Heart right ventricle (tissue), 16 donors: Measurements from ENCODE around the gene MAST2. TPM values are rescaled to one million over a fixed set of nuclear protein-coding genes. Genes with fewer than 3 reads are reported as not detected.
"Not testable (repeated sequence)": the region's sequence is repeated elsewhere in the genome, so short reads cannot be mapped to it uniquely, and the experiment has no call there.

Experiments
- ATAC-seq, 8 donors: fragments of 200-7000 bp; cut with Tn5 transposase; one replicate each; pipeline ENCODE4 v1.9.1; 2020; ENCODE audit warnings: mild to moderate bottlenecking in 8 of 8, moderate library complexity in 8 of 8, moderate number of reproducible peaks in 1 of 8
- DNase-seq, 2 donors: peaks; one replicate each; pipeline ENCODE4 v3.0.0-alpha.2; 2020
- H3K27ac ChIP-seq, 10 donors: fragments of 200-600 bp; sonication (generic) in 2 of 10; one replicate each; pipeline versions ENCODE4 v1.5.0 to v1.8.0; 2020 to 2022; ENCODE audit warnings: mild to moderate bottlenecking in 3 of 10
- H3K27me3 ChIP-seq, 7 donors: fragments of 200-600 bp; one replicate each; pipeline ENCODE4 v1.8.0; 2021 to 2022; ENCODE audit warnings: mild to moderate bottlenecking in 2 of 7
- H3K36me3 ChIP-seq, 9 donors: fragments of 200-600 bp; sonication (generic) in 1 of 9; one replicate each; pipeline versions ENCODE4 v1.5.0 to v1.8.0; 2020 to 2022; ENCODE audit warnings: mild to moderate bottlenecking in 2 of 9
- H3K4me1 ChIP-seq, 9 donors: fragments of 200-600 bp; sonication (generic) in 1 of 9; one replicate each; pipeline versions ENCODE4 v1.5.0 to v1.8.0; 2020 to 2022; ENCODE audit warnings: mild to moderate bottlenecking in 4 of 9
- H3K4me3 ChIP-seq, 10 donors: fragments of 200-600 bp; sonication (generic) in 2 of 10; one replicate each; pipeline versions ENCODE4 v1.5.0 to v1.8.0; 2020 to 2022; ENCODE audit warnings: mild to moderate bottlenecking in 7 of 10, moderate library complexity in 2 of 10
- H3K9me3 ChIP-seq, 11 donors: fragments of 200-600 bp in 10 of 11; sonication (generic) in 2 of 11; one replicate each; pipeline versions ENCODE4 v1.5.0 to v1.8.0; 2013 to 2022; ENCODE audit warnings: mild to moderate bottlenecking in 2 of 11, control low read depth in 1 of 11, moderate library complexity in 1 of 11
- WGBS, 2 donors: extraction: QIAGEN DNeasy Blood & Tissue Kit; methylation state at CpG; one replicate each; pipeline ENCODE4 v1.1.7; 2013; ENCODE audit warnings: inconsistent platforms in 1 of 2; 5-methylcytosine and 5-hydroxymethylcytosine counted together
- intact Hi-C, 10 donors: fragments of 100-400 bp; cut with DNase I; formaldehyde crosslinking; loops; one replicate each; pipeline versions ENCODE4 v1.11.1 to v1.14.2; 2022
- polyA plus RNA-seq, 2 donors: library from polyadenylated mRNA; stranded (reverse); fragments of 200-250 nt; gene quantifications; one replicate each; pipeline ENCODE4 v1.2.3, GENCODE V29; 2013
- total RNA-seq, 10 donors: library from RNA; stranded (reverse); fragmentation: NEBNext Ultra II Directional in 3 of 10; extraction: Animal tissue kit (Norgen Biotek cat#: 25700) in 3 of 10; gene quantifications; one replicate each; pipeline versions ENCODE4 v1.2.1 to v1.2.4, GENCODE V29; 2021 to 2023
- TF ChIP-seq, protein P1 (sequence below), 9 donors: fragments of 200-600 bp; sonication (generic) in 2 of 9; IDR thresholded peaks; one replicate each; pipeline versions ENCODE4 v1.5.0 to v1.8.0; 2021 to 2022; ENCODE audit warnings: antibody characterized with exemption in 9 of 9, mild to moderate bottlenecking in 5 of 9, moderate library complexity in 1 of 9
- donor health status: Arrhythmogenic right ventricular cardiomyopathy.
- donor health status: ischemic (EF 13 %, LVEDD 7.1; RV severe dilation, severe dysfunction).
- donor health status: healthy with polysubstance abuse.
- donor health status: DM: no; HTN: yes; CAD: no.
- donor health status: DM: no; HTN: no; CAD: no.
- donor health status: ischemic (EF 25% LVEDD 6.9; RV normal size, moderate dysfunction).
- donor health status: ischemic (EF 25% LVEDD 5.7; RV mildly dilated, moderate dysfunction).
- donor health status: healthy.
- donor health status: DM: yes; HTN: yes; CAD: no.
- donor health status: Ischemic cardiomyopathy.
- donor health status: ischemic (EF 35%, LVEDD 5.7; RV mildly dilated, moderate dysfunction).
- donor health status: nonischemic (EF 11% LVEDD 7.7; RV severe dilation, severe dysfunction).
- donor health status: DM: yes; HTN: yes; CAD: no.
- donor health status: PGD.
- donor health status: ischemic (EF 29% LVEDD 5.4; RV normal size, mild dysfunction).
- donor health status: nonischemic (EF 23%, LVEDD 6.1; RV moderate dilation, normal function).

The MAST2 gene
- total and polyA plus RNA-seq, 12 donors = 66.4 to 129 (median 83.2) TPM

DNA sequence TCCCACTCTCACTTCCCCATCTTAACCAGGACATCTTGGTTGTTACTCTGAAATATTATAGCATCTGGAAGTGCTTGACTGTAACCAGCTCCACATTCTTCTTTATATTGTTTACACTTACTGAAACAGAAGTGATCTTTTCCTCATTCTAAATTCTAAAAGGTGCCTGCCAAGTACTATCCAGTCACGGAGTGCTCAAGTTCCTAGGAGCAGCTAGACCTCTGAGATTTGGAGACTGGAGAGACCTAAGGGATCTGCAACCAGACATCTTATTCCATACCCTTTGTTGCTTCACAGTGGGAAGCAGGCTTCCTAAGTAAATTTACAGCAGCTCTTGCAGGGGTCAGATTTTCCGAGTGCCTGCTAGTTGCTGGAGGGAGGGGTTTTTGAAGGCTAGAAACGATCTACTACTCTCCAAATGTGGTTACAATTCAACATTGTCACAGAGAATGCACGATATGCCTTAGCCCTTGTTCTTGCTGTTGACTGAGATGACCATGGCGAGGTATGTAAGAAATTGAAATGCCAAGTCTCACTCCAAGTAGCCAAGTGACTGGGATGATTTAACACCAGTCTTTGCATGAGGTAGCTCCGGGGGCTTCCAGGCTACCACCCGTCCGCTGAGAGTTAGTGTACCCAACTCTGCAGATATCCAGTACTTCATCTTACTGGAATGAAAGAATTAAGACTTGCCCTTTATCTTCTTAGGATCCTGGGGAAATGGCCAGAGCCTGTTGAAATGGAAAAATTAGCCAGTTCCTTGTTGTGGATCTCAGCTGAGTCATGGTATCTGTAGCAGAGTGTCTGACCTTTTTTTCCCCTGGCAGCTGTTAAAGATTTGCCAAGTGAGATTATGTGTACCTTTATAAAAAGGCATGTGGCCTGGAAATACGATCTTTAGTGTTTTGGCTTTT lies 150.8 kb downstream of the MAST2 start:
- DNase-seq = peak in 1 of 2 donors; percentile 7
- Histone ChIP-seq H3K27ac (peak overlapping the region in 9 of 10 donors; percentile 11 to 73 (median 59)), H3K27me3 (no peaks in the 10 kb centered on the region), H3K9me3 (no peaks in the 10 kb centered on the region), H3K36me3 (peaks cover 0 to 2% (median 0%) of the 10 kb centered on the region in 9 donors), H3K4me1 (peaks cover 0 to 29% (median 11%) of the 10 kb centered on the region in 9 donors), H3K4me3 (no peak overlapping the region)
- TF ChIP-seq, protein P1, sequence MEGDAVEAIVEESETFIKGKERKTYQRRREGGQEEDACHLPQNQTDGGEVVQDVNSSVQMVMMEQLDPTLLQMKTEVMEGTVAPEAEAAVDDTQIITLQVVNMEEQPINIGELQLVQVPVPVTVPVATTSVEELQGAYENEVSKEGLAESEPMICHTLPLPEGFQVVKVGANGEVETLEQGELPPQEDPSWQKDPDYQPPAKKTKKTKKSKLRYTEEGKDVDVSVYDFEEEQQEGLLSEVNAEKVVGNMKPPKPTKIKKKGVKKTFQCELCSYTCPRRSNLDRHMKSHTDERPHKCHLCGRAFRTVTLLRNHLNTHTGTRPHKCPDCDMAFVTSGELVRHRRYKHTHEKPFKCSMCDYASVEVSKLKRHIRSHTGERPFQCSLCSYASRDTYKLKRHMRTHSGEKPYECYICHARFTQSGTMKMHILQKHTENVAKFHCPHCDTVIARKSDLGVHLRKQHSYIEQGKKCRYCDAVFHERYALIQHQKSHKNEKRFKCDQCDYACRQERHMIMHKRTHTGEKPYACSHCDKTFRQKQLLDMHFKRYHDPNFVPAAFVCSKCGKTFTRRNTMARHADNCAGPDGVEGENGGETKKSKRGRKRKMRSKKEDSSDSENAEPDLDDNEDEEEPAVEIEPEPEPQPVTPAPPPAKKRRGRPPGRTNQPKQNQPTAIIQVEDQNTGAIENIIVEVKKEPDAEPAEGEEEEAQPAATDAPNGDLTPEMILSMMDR (IDR thresholded peaks at IDR 0.05) = no peak
- whole genome bisulfite sequencing, 2 donors = 52 to 58% methylated on average over 9 of the region's 9 CpGs
- intact Hi-C loops = no loop called here
- ATAC-seq = peak in 7 of 8 donors; percentile 43 to 77 (median 61)

DNA sequence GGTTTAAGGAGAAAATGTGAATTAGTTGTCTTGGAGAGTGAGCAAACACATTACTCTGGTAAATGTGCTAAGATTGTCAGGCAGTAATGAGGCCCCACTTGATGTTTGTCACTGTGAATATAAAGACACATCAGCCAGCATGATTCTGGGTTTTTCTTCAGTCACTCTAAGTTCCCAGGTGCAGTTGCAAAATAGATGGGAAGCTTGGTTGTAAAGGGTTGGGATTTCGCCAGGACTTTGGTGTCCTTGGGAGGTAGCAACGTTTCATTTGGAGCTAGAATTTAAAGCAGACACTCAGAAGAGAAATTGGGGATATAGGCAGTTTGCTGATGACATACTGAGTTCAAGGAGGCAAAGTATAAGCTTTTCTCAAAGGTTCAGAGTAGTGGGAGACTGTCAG lies 154.3 kb downstream of the MAST2 start:
- ATAC-seq = no peak
- intact Hi-C loops = no loop called here
- DNase-seq = no peak
- H3K9me3 ChIP-seq = peaks cover 0 to 11% (median 0%) of the 10 kb centered on the region in 11 donors
- peaks cover 0 to 27% (median 11%) of the 10 kb centered on the region in 9 donors for H3K36me3 ChIP-seq
- WGBS, 2 donors = 55 to 56% methylated on average over 2 of the region's 2 CpGs
- peaks cover 0 to 29% (median 11%) of the 10 kb centered on the region in 9 donors for H3K4me1 ChIP-seq
- H3K27me3 ChIP-seq = no peaks in the 10 kb centered on the region
- TF ChIP-seq, protein P1 (IDR thresholded peaks at IDR 0.05) = no peak
- no peak overlapping the region for H3K27ac ChIP-seq
- H3K4me3 ChIP-seq = no peak overlapping the region

DNA sequence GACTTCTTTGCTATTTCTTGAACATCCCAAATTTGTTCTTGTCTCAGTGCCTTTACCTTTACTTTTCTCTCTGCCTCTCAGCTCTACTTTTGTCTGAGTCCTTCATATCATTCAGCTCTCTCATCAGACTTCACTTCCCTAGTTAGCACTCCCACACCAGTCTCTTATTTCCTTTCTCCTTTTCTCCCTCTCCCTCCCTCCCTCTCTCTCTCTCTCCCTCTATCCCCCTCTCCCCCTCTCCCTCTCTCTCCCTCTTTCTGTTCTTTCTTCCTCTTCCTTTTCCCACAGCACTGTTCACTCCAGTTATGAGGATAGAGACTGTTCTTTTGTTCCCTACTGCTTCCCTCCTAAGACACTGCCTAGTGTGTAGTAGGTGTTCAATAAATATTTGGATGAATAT lies 154.9 kb downstream of the MAST2 start:
- intact Hi-C loops = no loop called here
- H3K27ac ChIP-seq = no peak overlapping the region

DNA sequence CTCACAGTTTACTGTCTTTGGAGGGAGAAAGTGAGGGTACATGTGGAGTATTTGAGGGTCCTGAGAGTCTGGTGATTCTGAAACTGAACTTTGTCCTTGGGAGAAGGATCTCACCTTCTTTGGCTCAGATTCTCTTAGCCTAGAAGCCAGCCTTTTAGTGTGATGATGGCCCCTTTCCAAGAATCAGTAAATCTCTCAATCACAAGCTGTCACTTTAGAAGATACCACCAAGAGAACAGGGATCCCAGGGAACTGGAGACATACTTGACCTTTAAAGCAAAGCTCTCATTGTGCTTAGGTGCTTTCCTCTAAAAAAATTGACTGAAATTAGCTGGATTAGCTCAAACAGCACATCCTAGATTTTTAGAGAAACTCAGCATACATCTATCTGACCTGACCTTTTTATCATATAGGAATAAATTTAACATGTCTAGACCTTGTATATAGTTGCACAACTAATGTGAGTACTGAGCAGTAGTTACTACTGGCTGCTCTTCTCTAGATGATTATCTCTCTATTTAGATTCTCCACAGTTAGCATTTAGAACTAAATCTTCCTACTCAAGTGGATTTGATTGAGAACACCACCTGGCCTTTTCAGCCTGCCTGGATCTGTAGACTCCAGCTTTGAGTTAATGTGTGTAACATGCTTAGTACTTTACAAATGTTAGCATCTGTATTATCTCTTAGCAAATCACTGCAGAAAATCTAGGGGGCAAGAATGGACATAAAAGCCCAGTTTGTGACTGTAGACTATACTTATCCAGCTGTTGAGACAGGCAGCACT lies 157.7 kb downstream of the MAST2 start:
- Histone ChIP-seq H3K36me3 (peaks cover 0 to 27% (median 11%) of the 10 kb centered on the region in 9 donors), H3K9me3 (peaks cover 0 to 14% (median 0%) of the 10 kb centered on the region in 11 donors), H3K4me1 (peaks cover 0 to 12% (median 3%) of the 10 kb centered on the region in 9 donors), H3K27me3 (no peaks in the 10 kb centered on the region), H3K27ac (peak overlapping the region in 1 of 10 donors; percentile 44), H3K4me3 (no peak overlapping the region)
- TF ChIP-seq, protein P1 (IDR thresholded peaks at IDR 0.05) = no peak
- ATAC-seq (no peak), DNase-seq (no peak)
- intact Hi-C loops = no loop called here

More for the DNA sequence above, 154.9 kb downstream of the MAST2 start:
- ATAC-seq (no peak), DNase-seq (no peak)
- H3K36me3 ChIP-seq = peaks cover 0 to 27% (median 11%) of the 10 kb centered on the region in 9 donors
- H3K9me3 ChIP-seq = peaks cover 0 to 14% (median 0%) of the 10 kb centered on the region in 11 donors
- TF ChIP-seq, protein P1 (IDR thresholded peaks at IDR 0.05) = no peak
- H3K4me1 ChIP-seq = peaks cover 0 to 24% (median 11%) of the 10 kb centered on the region in 9 donors
- no peak overlapping the region for H3K4me3 ChIP-seq
- H3K27me3 ChIP-seq = no peaks in the 10 kb centered on the region

GRCh38 chr1:45961936-45962335 lies 158.5 kb downstream of the MAST2 start:
- Histone ChIP-seq H3K9me3 (peaks cover 0 to 14% (median 0%) of the 10 kb centered on the region in 11 donors), H3K4me1 (peaks cover 0 to 13% (median 4%) of the 10 kb centered on the region in 9 donors), H3K36me3 (peaks cover 0 to 27% (median 11%) of the 10 kb centered on the region in 9 donors)
- H3K4me3 ChIP-seq, intact Hi-C loops, H3K27me3 ChIP-seq, DNase-seq, ATAC-seq, H3K27ac ChIP-seq: not testable (repeated sequence)
- 96 to 98% methylated on average over 4 of the region's 4 CpGs for WGBS, 2 donors
